EH (cell line): ENCODE measurements around the gene JPH3.
A peak's percentile ranks its signal among the peaks of the same experiment; 100 is the strongest.

Experiments used
- DNase-seq: peaks from one replicate; pipeline ENCODE4 v3.0.0-alpha.2; 2015; ENCODE audit warnings: low read depth

Gene JPH3

GRCh38 chr16:87601401-87601981 is 817 bp upstream of the JPH3 start:
- no peak for DNase-seq

- DNase-seq: no peak
These were observed 744 bp downstream of the JPH3 start for GRCh38 chr16:87602821-87603683.

DNA sequence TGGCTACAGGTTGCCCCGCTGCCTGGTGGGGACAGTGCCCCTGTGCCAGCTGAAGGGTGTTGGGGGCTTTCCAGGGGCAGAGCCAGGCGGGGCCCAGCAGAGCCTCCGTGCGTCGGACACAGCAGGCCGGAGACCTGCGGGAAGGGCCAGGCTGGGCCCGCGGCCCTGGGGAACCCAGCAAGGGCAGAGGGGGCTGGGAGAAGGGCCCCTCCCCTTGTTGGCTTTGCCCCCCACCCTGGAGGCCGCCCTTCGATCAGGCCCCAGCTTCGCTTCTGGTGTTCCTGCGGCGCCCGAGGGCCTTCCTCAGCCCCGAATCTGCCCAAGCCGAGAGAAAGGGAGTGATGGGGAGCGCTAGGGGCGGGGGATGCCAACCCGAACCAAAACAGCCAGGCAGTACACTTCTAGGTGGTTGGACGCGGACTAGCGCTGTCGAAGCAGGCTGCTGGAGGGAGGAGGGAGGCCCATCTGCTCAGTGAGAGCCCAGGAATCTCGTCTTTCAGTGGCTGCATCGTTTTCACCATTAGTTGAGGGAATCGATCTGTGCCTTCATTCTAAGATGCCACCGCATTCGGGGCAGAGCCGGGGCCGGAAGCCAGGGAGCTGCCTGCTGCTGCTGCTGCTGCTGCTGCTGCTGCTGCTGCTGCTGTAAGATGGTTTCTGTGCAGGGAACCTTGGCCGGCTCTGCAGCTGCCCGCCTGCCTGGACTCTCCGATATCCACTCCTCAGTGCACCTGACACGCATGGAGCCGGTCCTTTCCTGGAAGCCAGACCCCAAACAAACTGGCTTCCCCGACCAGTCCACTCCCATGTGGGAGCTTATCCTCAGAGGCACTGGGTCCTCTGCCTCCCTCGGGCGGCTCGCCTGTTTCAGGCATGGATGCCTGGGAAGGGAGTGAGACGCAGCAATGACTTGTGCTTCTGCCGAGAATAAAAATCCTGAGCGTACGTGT is 1.7 kb downstream of the JPH3 start:
- DNase-seq: no peak

DNA sequence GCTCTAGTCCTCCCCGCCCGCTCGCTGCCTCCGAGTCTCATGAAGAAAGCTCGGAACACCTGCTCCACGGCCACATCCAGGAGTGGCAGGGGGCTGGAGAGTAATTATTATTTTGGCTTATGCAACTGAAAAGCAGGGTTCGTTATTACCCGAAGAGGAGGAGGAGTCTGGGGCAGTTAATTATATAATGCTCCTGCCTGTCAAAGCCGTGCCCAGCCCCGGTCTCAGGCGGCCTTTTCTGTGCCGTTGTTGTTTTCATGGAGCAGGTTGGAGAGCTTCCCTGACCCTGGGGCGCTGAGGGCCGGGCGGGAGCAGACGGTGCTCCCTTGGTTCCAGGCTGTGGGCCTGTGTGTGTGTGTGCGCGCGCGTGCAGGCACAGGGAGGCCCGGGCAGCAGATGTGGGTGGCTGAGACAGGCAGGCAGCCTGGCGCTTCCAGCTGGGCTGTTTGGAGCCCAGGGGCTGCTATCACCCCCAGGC is 2.4 kb downstream of the JPH3 start:
- DNase-seq: no peak

- no peak for DNase-seq
These were observed 4.9 kb downstream of the JPH3 start for GRCh38 chr16:87607223-87607622.

GRCh38 chr16:87607871-87608270 is 5.6 kb downstream of the JPH3 start:
- DNase-seq: no peak

DNA sequence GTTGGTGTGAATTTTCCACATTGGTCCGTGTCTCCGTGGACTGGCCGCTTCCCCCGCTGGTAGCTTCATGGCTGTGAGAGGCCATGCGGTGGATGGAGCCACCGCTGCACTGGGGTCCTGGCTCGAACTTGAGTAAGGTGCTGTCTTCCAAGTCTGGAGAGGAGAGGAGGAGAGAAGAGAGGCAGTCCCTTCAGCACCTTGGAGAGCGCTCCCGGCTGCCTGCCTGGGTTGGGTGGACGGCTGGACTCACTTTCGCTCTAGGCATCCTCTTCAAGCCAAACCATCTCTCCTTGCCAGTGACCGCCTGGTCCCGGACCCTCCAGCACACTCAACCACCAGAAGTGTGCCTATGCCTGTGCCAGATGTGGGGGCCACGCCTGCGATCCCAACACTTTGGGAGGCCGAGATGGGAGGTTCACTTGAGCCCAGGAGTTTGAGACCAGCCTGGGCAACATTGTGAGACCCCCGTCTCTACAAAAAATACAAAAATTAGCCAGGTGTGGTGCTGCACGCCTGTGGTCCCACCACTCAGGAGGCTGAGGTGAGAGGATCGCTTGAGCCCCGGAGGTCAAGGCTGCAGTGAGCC is 6.2 kb downstream of the JPH3 start:
- DNase-seq: peak; percentile 76

DNA sequence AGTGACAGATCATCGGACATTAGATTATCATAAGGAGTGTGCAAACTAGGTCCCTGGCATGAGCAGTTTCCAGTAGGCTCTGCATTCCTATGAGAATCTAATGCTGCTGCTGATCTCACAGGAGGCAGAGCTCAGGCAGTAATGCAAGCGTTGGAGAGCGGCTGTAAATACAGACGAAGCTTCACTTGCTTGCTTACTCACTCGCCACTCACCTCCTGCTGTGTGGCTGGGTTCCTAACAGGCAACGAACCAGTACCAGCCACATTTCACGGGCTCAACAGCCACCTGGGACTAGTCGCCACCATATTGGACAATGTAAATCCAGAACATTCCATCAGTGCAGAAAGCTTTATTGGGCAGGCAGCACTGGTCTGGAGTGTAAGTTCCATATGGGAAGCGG is 7.7 kb downstream of the JPH3 start:
- DNase-seq: no peak

DNA sequence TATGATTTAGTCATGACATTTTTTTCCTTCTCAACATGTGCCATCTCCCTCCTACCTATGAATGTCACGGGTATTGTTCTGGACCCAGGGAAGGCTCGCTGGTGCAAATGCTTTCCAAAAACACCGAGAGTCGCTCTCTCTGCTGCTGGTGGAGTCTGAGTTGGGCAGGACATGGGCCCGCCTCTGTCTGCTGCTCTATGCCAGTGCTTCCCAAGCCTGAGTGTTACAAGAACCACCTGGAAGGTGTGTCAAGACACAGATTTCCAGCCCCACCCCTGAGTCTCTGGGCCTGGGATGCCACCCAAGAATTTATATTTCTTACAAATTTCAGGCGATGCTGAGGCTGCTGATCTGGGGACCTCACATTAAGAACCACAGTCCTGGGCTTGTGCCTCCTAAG is 9.1 kb downstream of the JPH3 start:
- DNase-seq: no peak

DNA sequence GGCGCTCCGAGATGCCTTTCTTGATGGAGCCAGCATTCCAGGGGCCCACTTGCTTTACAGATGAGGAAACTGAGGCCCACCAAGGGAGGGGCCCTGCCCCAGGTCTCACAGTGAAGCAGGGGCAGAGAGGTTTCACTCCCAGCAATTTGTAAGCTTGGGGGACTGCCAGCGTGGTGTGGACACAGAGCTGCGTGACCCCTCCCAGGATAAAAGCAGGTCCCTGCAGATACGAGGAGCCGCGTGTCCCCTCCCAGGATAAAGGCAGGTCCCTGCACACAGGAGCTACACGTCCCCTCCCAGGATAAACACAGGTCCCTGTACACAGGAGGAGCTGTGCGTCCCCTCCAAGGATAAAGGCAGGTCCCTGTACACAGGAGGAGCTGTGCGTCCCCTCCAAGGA is 11.7 kb downstream of the JPH3 start:
- DNase-seq: no peak

GRCh38 chr16:87615621-87616041 is 13.3 kb downstream of the JPH3 start:
- no peak for DNase-seq

DNA sequence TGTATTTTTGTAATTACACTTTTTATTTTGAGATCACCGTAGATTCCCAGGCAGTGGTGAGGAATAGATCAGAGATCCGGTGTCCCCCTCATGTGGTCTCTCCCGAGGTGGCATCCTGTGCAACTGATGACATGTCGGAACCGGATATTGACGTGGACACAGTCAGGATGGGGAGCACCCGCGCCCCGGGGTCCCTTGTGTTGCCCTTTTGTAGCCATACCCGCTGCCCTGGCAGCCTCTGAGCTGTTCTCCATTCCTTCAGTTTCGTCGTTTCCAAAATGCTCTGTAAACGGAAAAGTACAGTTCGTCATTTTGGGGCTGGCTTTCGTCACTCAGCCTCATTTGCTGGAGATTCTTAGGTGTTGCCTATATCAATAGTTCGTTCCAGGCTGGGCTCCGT is 14.2 kb downstream of the JPH3 start:
- no peak for DNase-seq

GRCh38 chr16:87618216-87618615 is 15.9 kb downstream of the JPH3 start:
- DNase-seq: no peak

GRCh38 chr16:87619360-87620200 is 17.3 kb downstream of the JPH3 start:
- DNase-seq: no peak

DNA sequence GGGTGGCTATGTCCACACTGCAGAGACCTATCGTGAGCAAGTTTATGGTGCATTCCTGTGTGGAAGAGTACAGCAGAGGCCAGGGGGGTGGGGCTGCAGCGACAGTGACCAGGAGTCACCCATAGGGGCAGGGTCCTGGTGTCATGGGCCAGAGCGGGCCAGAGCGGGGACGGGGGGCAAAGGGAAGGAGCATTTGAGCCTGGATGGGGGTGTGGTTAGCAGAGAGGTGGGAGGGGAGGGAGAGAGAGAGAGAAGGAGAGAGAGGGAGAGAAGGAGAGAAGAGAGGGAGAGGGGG is 17.8 kb downstream of the JPH3 start:
- DNase-seq: no peak

- DNase-seq: no peak
These were observed 19.2 kb downstream of the JPH3 start for GRCh38 chr16:87621550-87621829.

DNA sequence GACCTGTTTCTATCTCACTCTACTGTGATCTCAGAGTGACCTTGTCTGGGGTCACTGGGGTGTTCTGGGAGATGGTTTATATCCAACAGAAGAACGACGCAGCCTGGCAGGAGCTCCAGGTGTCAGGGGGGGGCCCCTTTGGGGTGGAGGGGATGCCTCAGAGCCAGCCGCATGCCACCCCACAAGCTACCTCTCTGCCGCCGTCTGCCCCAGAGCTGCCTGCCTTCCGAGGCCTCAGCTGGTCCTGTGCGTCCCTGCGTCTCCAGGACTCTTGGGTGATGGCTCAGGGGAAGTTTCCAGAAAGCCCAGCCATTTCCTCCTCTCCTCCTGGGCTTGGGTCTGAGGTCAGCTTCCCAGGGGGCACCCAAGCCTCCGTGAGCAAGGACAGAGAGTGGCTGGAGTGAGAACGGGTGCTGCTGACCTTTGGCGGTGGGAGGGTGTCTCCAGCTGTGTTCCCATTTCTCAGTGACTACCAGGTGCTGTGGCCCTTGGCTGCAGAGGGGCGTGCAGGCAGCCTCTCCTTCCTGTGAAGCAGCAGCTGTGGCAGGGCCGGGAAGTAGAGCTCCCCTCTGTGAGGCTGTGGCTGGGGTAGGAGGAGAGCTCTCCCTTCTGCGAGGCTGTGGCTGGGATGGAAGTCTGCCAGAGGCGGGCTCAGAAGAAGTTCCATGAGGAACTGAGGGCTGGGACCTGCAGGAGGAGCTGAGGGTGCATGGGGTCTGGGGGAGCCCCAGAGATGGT is 19.8 kb downstream of the JPH3 start:
- no peak for DNase-seq

DNA sequence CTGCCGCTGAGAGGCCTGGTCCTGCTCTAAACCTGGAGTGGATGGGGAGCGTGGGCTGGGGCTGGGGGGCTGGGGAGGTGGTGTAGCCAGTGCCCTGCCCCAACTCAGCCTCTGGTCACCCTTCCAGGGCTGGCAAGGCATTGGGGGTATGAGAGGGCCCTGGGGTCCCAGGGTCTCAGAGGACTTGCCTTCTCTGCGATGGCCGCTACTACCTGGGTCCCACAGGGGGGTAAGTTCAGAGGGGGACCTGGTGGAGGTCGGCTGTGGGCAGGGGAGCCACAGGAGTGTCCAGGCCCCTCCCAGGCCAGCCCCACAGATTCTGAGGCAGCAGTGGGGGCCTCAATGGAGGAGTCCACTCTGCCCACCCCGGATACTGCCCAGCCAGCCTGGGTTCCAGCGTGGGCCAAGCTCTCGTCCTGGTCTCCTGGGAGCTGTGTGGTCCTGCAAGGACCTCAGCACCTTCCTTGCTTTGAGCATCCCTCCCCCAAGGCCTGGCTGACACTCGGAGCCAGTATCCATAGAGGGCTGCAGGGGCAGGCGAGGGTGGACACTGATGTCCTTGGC is 20.5 kb downstream of the JPH3 start:
- DNase-seq: no peak

DNA sequence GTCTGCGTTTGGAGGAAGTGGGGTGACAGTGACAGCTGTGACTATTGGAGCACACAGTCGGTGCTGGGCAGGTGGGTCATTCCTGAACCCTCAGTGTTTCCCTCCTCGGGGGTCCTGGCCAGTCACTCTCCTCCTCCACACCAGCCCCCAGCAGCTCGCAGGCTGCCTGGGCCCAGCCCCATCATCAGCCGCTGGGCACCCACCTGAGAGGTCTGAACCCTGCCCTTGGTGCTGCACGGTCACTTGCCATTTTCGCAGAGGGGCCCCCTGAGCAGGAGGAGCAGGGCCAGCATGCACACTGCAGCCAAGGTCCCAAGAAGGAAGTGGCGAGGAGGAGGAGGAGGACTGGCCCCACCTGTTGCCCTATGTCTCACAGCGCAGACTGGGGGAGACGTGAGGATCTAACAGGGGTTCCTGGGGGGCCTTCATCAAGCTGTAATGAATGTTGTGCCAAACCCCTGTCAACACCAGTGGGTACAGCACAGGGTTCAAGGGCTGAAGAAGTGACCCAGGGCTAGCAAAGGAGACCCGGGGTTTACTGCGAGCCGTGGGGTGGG is 23.0 kb downstream of the JPH3 start:
- DNase-seq: no peak

- DNase-seq: no peak
These were observed 24.1 kb downstream of the JPH3 start for GRCh38 chr16:87626401-87626800.
